HEK293T (cell line): ENCODE results near the gene NXN.

Source experiments
- FOXK2 ChIP-seq: fragments of 450-650 bp; IDR thresholded peaks from 2 replicates; pipeline ENCODE4 v1.6.1; 2016; ENCODE audit warnings: mild to moderate bottlenecking
- SP1 ChIP-seq: fragments of 450-650 bp; IDR thresholded peaks from 2 replicates; pipeline ENCODE4 v1.6.1; 2017
- SUZ12 ChIP-seq: fragments of 450-650 bp; IDR thresholded peaks from 2 replicates; pipeline ENCODE4 v1.6.1; 2016; ENCODE audit warnings: mild to moderate bottlenecking
- TARDBP ChIP-seq: fragments of 450-650 bp; IDR thresholded peaks from 2 replicates; pipeline ENCODE4 v1.6.1; 2016

- TF ChIP-seq SP1 (no peak), TARDBP (no peak), FOXK2 (no peak), SUZ12 (no peak)
Observed at GRCh38 chr17:914561-914960, 65.0 kb downstream of the NXN start.
